WTC11 (cell line): ENCODE results near the gene GAK. TPM values are rescaled to one million over a fixed set of nuclear protein-coding genes. Genes with fewer than 3 reads are reported as not detected.

Experiments used
- ATAC-seq: fragments of 200-7000 bp; cut with Tn5 transposase; 2 replicates; pipeline ENCODE4 v1.10.0; 2021; ENCODE audit warnings: mild to moderate bottlenecking, moderate library complexity
- CTCF ChIA-PET: fragments of 300-600 bp; sonication (Branson Sonifier 250); formaldehyde crosslinking; loops from one replicate; lab custom pipeline; 2021; ENCODE audit warnings: antibody characterized with exemption; lab: Charles Lee
- POLR2A ChIA-PET: fragments of 350-600 bp; sonication (Branson Sonifier 250); formaldehyde crosslinking; loops from one replicate; lab custom pipeline; 2021; ENCODE audit warnings: antibody characterized with exemption; lab: Charles Lee
- DNase-seq: peaks from one replicate; pipeline ENCODE4 v3.0.0; 2021; ENCODE audit warnings: low spot score
- H3K27ac Mint-ChIP-seq: 2 replicates; pipeline ENCODE4 v1.8.0; 2021; ENCODE audit warnings: mixed read lengths
- H3K27me3 Mint-ChIP-seq: 2 replicates; pipeline ENCODE4 v1.8.0; 2021; ENCODE audit warnings: low read depth, mild to moderate bottlenecking, moderate library complexity, mixed read lengths
- H3K36me3 Mint-ChIP-seq: 2 replicates; pipeline ENCODE4 v1.8.0; 2021; ENCODE audit warnings: mixed read lengths
- H3K4me1 Mint-ChIP-seq: 2 replicates; pipeline ENCODE4 v1.8.0; 2022; ENCODE audit warnings: mixed read lengths
- H3K4me3 Mint-ChIP-seq: 2 replicates; pipeline ENCODE4 v1.8.0; 2021; ENCODE audit warnings: mild to moderate bottlenecking, moderate library complexity, mixed read lengths
- H3K9me3 Mint-ChIP-seq: 2 replicates; pipeline ENCODE4 v1.8.0; 2021; ENCODE audit warnings: mixed read lengths
- AR ChIP-seq: fragments of 250-450 bp; sonication (Bioruptor Pico); IDR thresholded peaks from 2 replicates; pipeline ENCODE4 v1.9.0; 2021; ENCODE audit warnings: mild to moderate bottlenecking
- CTCF ChIP-seq: fragments of 200-600 bp; IDR thresholded peaks from 2 replicates; pipeline ENCODE4 v1.8.0; 2022; ENCODE audit warnings: antibody characterized with exemption
- ETV6 ChIP-seq: sonication (generic); formaldehyde crosslinking; IDR thresholded peaks from 2 replicates; pipeline ENCODE4 v1.8.1; 2022; ENCODE audit warnings: mild to moderate bottlenecking, missing genetic modification reagents
- FOXK1 ChIP-seq: sonication (generic); formaldehyde crosslinking; IDR thresholded peaks from 2 replicates; pipeline ENCODE4 v1.8.0; 2022; ENCODE audit warnings: mild to moderate bottlenecking, moderate library complexity, missing genetic modification reagents
- GABPB1 ChIP-seq: sonication (generic); formaldehyde crosslinking; IDR thresholded peaks from 2 replicates; pipeline ENCODE4 v1.8.1; 2023; ENCODE audit warnings: mild to moderate bottlenecking, missing genetic modification reagents
- GRHL2 ChIP-seq: fragments of 250-450 bp; sonication (Bioruptor Pico); IDR thresholded peaks from 2 replicates; pipeline ENCODE4 v1.8.0; 2022; ENCODE audit warnings: mild to moderate bottlenecking, moderate library complexity; ENCODE audit not compliant: insufficient replicate concordance, severe bottlenecking
- HMGA2 ChIP-seq: fragments of 250-450 bp; sonication (Bioruptor Pico); IDR thresholded peaks from 2 replicates; pipeline ENCODE4 v1.4.0; 2021; ENCODE audit warnings: mild to moderate bottlenecking, moderate library complexity
- JAZF1 ChIP-seq: fragments of 250-450 bp; sonication (Bioruptor Pico); IDR thresholded peaks from 2 replicates; pipeline ENCODE4 v1.9.0; 2021; ENCODE audit warnings: moderate library complexity, mild to moderate bottlenecking, inconsistent platforms
- JUN ChIP-seq: sonication (generic); formaldehyde crosslinking; IDR thresholded peaks from 2 replicates; pipeline ENCODE4 v1.8.0; 2023; ENCODE audit warnings: mild to moderate bottlenecking, missing genetic modification reagents
- NFATC4 ChIP-seq: fragments of 250-450 bp; sonication (Bioruptor Pico); IDR thresholded peaks from 2 replicates; pipeline ENCODE4 v1.9.0; 2021; ENCODE audit warnings: mild to moderate bottlenecking
- NFYB ChIP-seq: sonication (generic); formaldehyde crosslinking; conservative IDR thresholded peaks from 2 replicates; pipeline ENCODE4 v1.8.0; 2022; ENCODE audit warnings: low read depth, missing genetic modification reagents
- NR2C2 ChIP-seq: sonication (generic); formaldehyde crosslinking; IDR thresholded peaks from 2 replicates; pipeline ENCODE4 v1.8.0; 2022; ENCODE audit warnings: mild to moderate bottlenecking, missing genetic modification reagents
- OVOL2 ChIP-seq: fragments of 250-450 bp; sonication (Bioruptor Pico); IDR thresholded peaks from 2 replicates; pipeline ENCODE4 v1.9.0; 2021; ENCODE audit warnings: mild to moderate bottlenecking, borderline replicate concordance
- SMAD4 ChIP-seq: sonication (generic); formaldehyde crosslinking; IDR thresholded peaks from 2 replicates; pipeline ENCODE4 v1.8.0; 2022; ENCODE audit warnings: mild to moderate bottlenecking, missing genetic modification reagents
- SP1 ChIP-seq: sonication (generic); formaldehyde crosslinking; conservative IDR thresholded peaks from 2 replicates; pipeline ENCODE4 v1.8.1; 2022; ENCODE audit warnings: missing genetic modification reagents
- TEAD4 ChIP-seq: sonication (generic); formaldehyde crosslinking; IDR thresholded peaks from 2 replicates; pipeline ENCODE4 v1.8.0; 2022; ENCODE audit warnings: mild to moderate bottlenecking, missing genetic modification reagents
- USF2 ChIP-seq: sonication (generic); formaldehyde crosslinking; IDR thresholded peaks from 2 replicates; pipeline ENCODE4 v1.8.1; 2023; ENCODE audit warnings: mild to moderate bottlenecking, missing genetic modification reagents, moderate library complexity
- ZBTB21 ChIP-seq: sonication (generic); formaldehyde crosslinking; IDR thresholded peaks from 2 replicates; pipeline ENCODE4 v1.8.1; 2023; ENCODE audit warnings: mild to moderate bottlenecking, missing genetic modification reagents, borderline replicate concordance
- ZNF219 ChIP-seq: sonication (generic); formaldehyde crosslinking; IDR thresholded peaks from 2 replicates; pipeline ENCODE4 v1.8.0; 2023; ENCODE audit warnings: missing genetic modification reagents, mild to moderate bottlenecking, borderline replicate concordance
- ZNF263 ChIP-seq: sonication (generic); formaldehyde crosslinking; IDR thresholded peaks from 2 replicates; pipeline ENCODE4 v1.8.1; 2022; ENCODE audit warnings: low read depth, mild to moderate bottlenecking, moderate library complexity, missing genetic modification reagents
- ZNF317 ChIP-seq: sonication (generic); formaldehyde crosslinking; IDR thresholded peaks from 2 replicates; pipeline ENCODE4 v1.8.1; 2023; ENCODE audit warnings: low read depth, mild to moderate bottlenecking, moderate library complexity, missing genetic modification reagents, borderline replicate concordance
- ZNF396 ChIP-seq: fragments of 250-450 bp; sonication (Bioruptor Pico); IDR thresholded peaks from 2 replicates; pipeline ENCODE4 v1.8.0; 2021; ENCODE audit warnings: mild to moderate bottlenecking, moderate library complexity, borderline replicate concordance
- total RNA-seq: library from RNA; stranded (reverse); gene quantifications from 3 replicates; pipeline ENCODE4 v1.2.3, GENCODE V29; 2021

The GAK gene
- total RNA-seq, 1 experiment from 2014 or later: 121 TPM

- TF ChIP-seq ZNF317 (CRISPR knock-in tag) (no peak), NFYB (CRISPR knock-in tag) (no peak)
These were observed 19.4 kb downstream of the GAK start (continued) for GRCh38 chr4:912548-913279.

GRCh38 chr4:911871-912490 lies 20.1 kb downstream of the GAK start:
- CTCF ChIA-PET: interaction anchor here (0.7 to 1.3 kb wide), 2 partner anchors 20 to 75 kb away, joined by 3 to 5 read pairs; partner anchors contain the start of genes GAK, IDUA and TMEM175
- peak; percentile 10 for DNase-seq
- Mint-ChIP-seq H3K4me3 (no peak overlapping the region), H3K27ac (0 out of 2 replicates have a peak overlapping the region, but pooled peaks have one; percentile 68), H3K36me3 (peaks cover 10% of the 10 kb centered on the region), H3K27me3 (no peaks in the 10 kb centered on the region), H3K9me3 (no peaks in the 10 kb centered on the region), H3K4me1 (peaks cover 5% of the 10 kb centered on the region)
- ATAC-seq: no peak
- POLR2A ChIA-PET: no interaction called here
- TF ChIP-seq USF2 (CRISPR knock-in tag): no peak
- no peak for TF ChIP-seq HMGA2 (CRISPR knock-in tag)
- TF ChIP-seq ZNF219 (CRISPR knock-in tag): no peak
- no peak for TF ChIP-seq OVOL2 (CRISPR knock-in tag)
- no peak for TF ChIP-seq ETV6 (CRISPR knock-in tag)
- no peak for TF ChIP-seq ZNF263
- TF ChIP-seq NFATC4 (CRISPR knock-in tag): no peak
- TF ChIP-seq SMAD4 (CRISPR knock-in tag): no peak
- TF ChIP-seq JUN (CRISPR knock-in tag): no peak
- TF ChIP-seq, all 79 proteins: peak for 0

- ATAC-seq (no peak), DNase-seq (peak; percentile 8)
- no peak overlapping the region for H3K4me3 Mint-ChIP-seq
- H3K36me3 Mint-ChIP-seq: peaks cover 15% of the 10 kb centered on the region
- peaks cover 5% of the 10 kb centered on the region for H3K4me1 Mint-ChIP-seq
- no peaks in the 10 kb centered on the region for H3K27me3 Mint-ChIP-seq
- ChIA-PET CTCF (interaction anchor here (0.8 kb wide), 1 partner anchor 21 kb away, joined by 3 read pairs; the partner anchor contains the start of gene GAK), POLR2A (no interaction called here)
- 0 out of 2 replicates have a peak overlapping the region, but pooled peaks have one; percentile 68 for H3K27ac Mint-ChIP-seq
- 0 out of 2 replicates have a peak, but pooled peaks cover 4% of the 10 kb centered on the region for H3K9me3 Mint-ChIP-seq
- no peak for TF ChIP-seq FOXK1 (CRISPR knock-in tag)
These were observed 20.8 kb downstream of the GAK start for GRCh38 chr4:911221-911751.

GRCh38 chr4:910366-911091 lies 21.6 kb downstream of the GAK start:
- H3K4me1 Mint-ChIP-seq: peaks cover 5% of the 10 kb centered on the region
- no peak overlapping the region for H3K27ac Mint-ChIP-seq
- H3K9me3 Mint-ChIP-seq: peaks cover 9% of the 10 kb centered on the region
- ChIA-PET CTCF (interaction anchor here (0.7 to 0.8 kb wide), 2 partner anchors 16 to 21 kb away, joined by 3 to 6 read pairs; partner anchors contain the start of gene GAK), POLR2A (no interaction called here)
- no peaks in the 10 kb centered on the region for H3K27me3 Mint-ChIP-seq
- peaks cover 19% of the 10 kb centered on the region for H3K36me3 Mint-ChIP-seq
- ATAC-seq: no peak
- no peak for DNase-seq
- no peak overlapping the region for H3K4me3 Mint-ChIP-seq
- TF ChIP-seq GRHL2 (CRISPR knock-in tag) (no peak), ZNF396 (CRISPR knock-in tag) (no peak), TEAD4 (no peak), CTCF (no peak), NR2C2 (CRISPR knock-in tag) (no peak), ZBTB21 (no peak), GABPB1 (no peak), JAZF1 (CRISPR knock-in tag) (no peak), SP1 (CRISPR knock-in tag) (no peak), AR (CRISPR knock-in tag) (no peak)
